IMR-90 (cell line): Measurements from ENCODE around the gene KTN1. TPM values are rescaled to one million over a fixed set of nuclear protein-coding genes. Genes with fewer than 3 reads are reported as not detected.

ENCODE experiments used
- ATAC-seq: fragments of 200-7000 bp; cut with Tn5 transposase; 2 replicates; pipeline ENCODE4 v1.9.1; 2020; ENCODE audit warnings: low read depth, mild to moderate bottlenecking, moderate library complexity
- BruUV-seq: library from RNA; stranded (reverse); fragments of 400-500 nt; replicated peaks from 2 replicates; lab custom pipeline; 2021; lab: Mats Ljungman, UMichigan
- CTCF ChIA-PET: fragments of 300-600 bp; formaldehyde crosslinking; extraction: SDS; loops from one replicate; lab custom pipeline; 2021; ENCODE audit warnings: antibody characterized with exemption; lab: Yijun Ruan, JAX
- POLR2A ChIA-PET: fragments of 300-600 bp; sonication (Branson Sonifier 250); formaldehyde crosslinking; loops from one replicate; lab custom pipeline; 2022; ENCODE audit warnings: antibody characterized with exemption; ENCODE audit not compliant: unreplicated experiment; lab: Charles Lee
- DNase-seq: peaks from one replicate; pipeline ENCODE4 v3.0.0; 2013
- H2AFZ ChIP-seq: replicated peaks from 2 replicates; pipeline ENCODE3; 2013; ENCODE audit warnings: low read length, mild to moderate bottlenecking; ENCODE audit not compliant: poor library complexity
- H2AK5ac ChIP-seq: 2 replicates; pipeline ENCODE4 v1.6.1; 2013; ENCODE audit warnings: low read depth, low read length, inconsistent platforms
- H2AK9ac ChIP-seq: replicated peaks from 2 replicates; pipeline ENCODE3; 2013; ENCODE audit warnings: mild to moderate bottlenecking, low read depth, low read length, moderate library complexity; ENCODE audit not compliant: poor library complexity
- H2BK120ac ChIP-seq: 2 replicates; pipeline ENCODE4 v1.6.1; 2013; ENCODE audit warnings: low read depth, low read length, inconsistent platforms
- H2BK15ac ChIP-seq: 3 replicates; pipeline ENCODE4 v1.6.1; 2013; ENCODE audit warnings: low read depth, low read length, inconsistent platforms
- H2BK20ac ChIP-seq: 2 replicates; pipeline ENCODE4 v1.6.1; 2013; ENCODE audit warnings: low read depth, mild to moderate bottlenecking, inconsistent platforms, low read length, moderate library complexity
- H2BK5ac ChIP-seq: 2 replicates; pipeline ENCODE4 v1.6.1; 2013; ENCODE audit warnings: mild to moderate bottlenecking, low read depth, low read length, inconsistent platforms; ENCODE audit not compliant: poor library complexity, severe bottlenecking
- H3K14ac ChIP-seq: replicated peaks from 2 replicates; pipeline ENCODE4 v1.6.1; 2013; ENCODE audit warnings: low read depth, low read length, inconsistent platforms
- H3K18ac ChIP-seq: 2 replicates; pipeline ENCODE4 v1.6.1; 2013; ENCODE audit warnings: low read depth, low read length, control low read depth
- H3K23ac ChIP-seq: 2 replicates; pipeline ENCODE4 v1.6.1; 2013; ENCODE audit warnings: low read depth, low read length, inconsistent platforms
- H3K27ac ChIP-seq: 2 replicates; pipeline ENCODE4 v1.5.1; 2013; ENCODE audit warnings: mild to moderate bottlenecking, control low read depth, low read length; ENCODE audit not compliant: insufficient read depth
- H3K27me3 ChIP-seq: 2 replicates; pipeline ENCODE4 v1.6.1; 2013; ENCODE audit warnings: low read length; ENCODE audit not compliant: control insufficient read depth, insufficient read depth
- H3K36me3 ChIP-seq: 2 replicates; pipeline ENCODE4 v1.6.1; 2013; ENCODE audit warnings: low read length, mixed read lengths; ENCODE audit not compliant: control insufficient read depth, insufficient read depth
- H3K4ac ChIP-seq: 2 replicates; pipeline ENCODE4 v1.6.1; 2013; ENCODE audit warnings: low read depth, low read length, inconsistent platforms
- H3K4me1 ChIP-seq: 2 replicates; pipeline ENCODE4 v1.6.1; 2013; ENCODE audit warnings: low read length, mixed read lengths; ENCODE audit not compliant: control insufficient read depth, insufficient read depth
- H3K4me2 ChIP-seq: 2 replicates; pipeline ENCODE4 v1.6.1; 2013; ENCODE audit warnings: low read depth, mild to moderate bottlenecking, control low read depth, low read length, moderate library complexity
- H3K4me3 ChIP-seq: 2 replicates; pipeline ENCODE4 v1.5.1; 2013; ENCODE audit warnings: low read depth, mild to moderate bottlenecking, control low read depth, low read length, moderate library complexity; ENCODE audit not compliant: insufficient read depth
- H3K56ac ChIP-seq: 2 replicates; pipeline ENCODE4 v1.6.1; 2013; ENCODE audit warnings: low read length, inconsistent platforms; ENCODE audit not compliant: insufficient read depth; ENCODE audit errors: extremely low read depth
- H3K79me1 ChIP-seq, 2 experiments: 2 replicates each; pipeline ENCODE4 v1.6.1; 2013; ENCODE audit warnings: low read length in 2 of 2, inconsistent platforms in 1 of 2, low read depth in 1 of 2
- H3K9ac ChIP-seq: 2 replicates; pipeline ENCODE4 v1.6.1; 2013; ENCODE audit warnings: low read depth, low read length, control low read depth
- H3K9me1 ChIP-seq: 2 replicates; pipeline ENCODE4 v1.6.1; 2013; ENCODE audit warnings: low read length, inconsistent platforms; ENCODE audit not compliant: insufficient read depth
- H3K9me3 ChIP-seq: 2 replicates; pipeline ENCODE4 v1.6.1; 2013; ENCODE audit warnings: low read length; ENCODE audit not compliant: control insufficient read depth, insufficient read depth
- H4K20me1 ChIP-seq: 2 replicates; pipeline ENCODE4 v1.6.1; 2013; ENCODE audit warnings: low read length, inconsistent platforms; ENCODE audit not compliant: insufficient read depth
- H4K5ac ChIP-seq: 2 replicates; pipeline ENCODE4 v1.6.1; 2013; ENCODE audit warnings: mild to moderate bottlenecking, low read depth, low read length, control low read depth
- H4K8ac ChIP-seq, 2 experiments: 2 replicates each; pipeline ENCODE4 v1.6.1; 2013; ENCODE audit warnings: low read depth in 2 of 2, low read length in 2 of 2, control low read depth in 1 of 2, inconsistent platforms in 1 of 2
- H4K91ac ChIP-seq: 2 replicates; pipeline ENCODE4 v1.6.1; 2013; ENCODE audit warnings: low read depth, low read length, inconsistent platforms; ENCODE audit not compliant: insufficient read depth
- BHLHE40 ChIP-seq: fragments of 150-350 bp; IDR thresholded peaks from 2 replicates; pipeline ENCODE4 v1.6.1; 2016; ENCODE audit warnings: mild to moderate bottlenecking, low read depth, low read length
- CTCF ChIP-seq: conservative IDR thresholded peaks from 2 replicates; pipeline ENCODE4 v1.5.1; 2012; ENCODE audit warnings: mild to moderate bottlenecking, low read depth, low read length, improper control_type of control experiment
- MAZ ChIP-seq: IDR thresholded peaks from 2 replicates; pipeline ENCODE4 v1.6.1; 2012; ENCODE audit warnings: low read depth, mild to moderate bottlenecking, low read length, improper control_type of control experiment, moderate library complexity, borderline replicate concordance
- MXI1 ChIP-seq: IDR thresholded peaks from 2 replicates; pipeline ENCODE4 v1.6.1; 2012; ENCODE audit warnings: low read depth, mild to moderate bottlenecking, low read length, moderate library complexity, borderline replicate concordance
- POLR2A ChIP-seq: IDR thresholded peaks from 2 replicates; pipeline ENCODE4 v1.6.1; 2012; ENCODE audit warnings: mild to moderate bottlenecking, low read depth, low read length
- RAD21 ChIP-seq: IDR thresholded peaks from 2 replicates; pipeline ENCODE4 v1.6.1; 2012; ENCODE audit warnings: low read length, improper control_type of control experiment
- RCOR1 ChIP-seq: IDR thresholded peaks from 2 replicates; pipeline ENCODE4 v1.6.1; 2012; ENCODE audit warnings: mild to moderate bottlenecking, low read length, improper control_type of control experiment; ENCODE audit not compliant: insufficient replicate concordance
- WGBS, 2 experiments: methylation state at CpG; one replicate each; pipeline versions ENCODE4 v1.1.5 to v1.1.7; 2013; ENCODE audit warnings: missing lambda C conversion rate in 2 of 2; ENCODE audit not compliant: insufficient read length in 1 of 2; ENCODE audit errors: extremely low coverage in 2 of 2; 5-methylcytosine and 5-hydroxymethylcytosine counted together
- dilution Hi-C: fragments of 300-500 bp; cut with HindIII; formaldehyde crosslinking; loops from one replicate; pipeline ENCODE4 v1.14.3; 2018; ENCODE audit warnings: low sequenced_read_pairs; ENCODE audit not compliant: unreplicated experiment
- in situ Hi-C: fragments of 300-500 bp; cut with MboI; formaldehyde crosslinking; loops from 3 replicates; pipeline ENCODE4 v1.14.3; 2019; ENCODE audit warnings: low sequenced_read_pairs, inconsistent platforms, mixed read lengths
- intact Hi-C: fragments of 100-400 bp; cut with micrococcal nuclease; formaldehyde crosslinking; loops from 2 replicates; pipeline ENCODE4 v1.10.0; 2022
- polyA plus RNA-seq, 3 experiments: library from polyadenylated mRNA; depleted of rRNA; stranded (reverse); fragments of >200 nt; gene quantifications; 2 replicates each; pipeline ENCODE4 v1.2.3, GENCODE V29; 2012; ENCODE audit warnings: low replicate concordance in 1 of 3
- total RNA-seq: library from RNA; depleted of rRNA; stranded (reverse); fragments of >200 nt; gene quantifications from 2 replicates; pipeline ENCODE4 v1.2.3, GENCODE V29; 2012

KTN1 gene
- total and polyA plus RNA-seq, 2 of the 4 experiments (the other 2 are of a cell fraction) = 42.1 to 57.2 TPM

- no peaks in the 10 kb centered on the region for H4K20me1 ChIP-seq
- 60% methylated on average over 1 of the region's 4 CpGs; no CpG with 5 or more reads in 1 of the 2 experiments for WGBS, 2 experiments
- H2BK5ac ChIP-seq = no peak overlapping the region
- ATAC-seq (no peak), DNase-seq (no peak)
- dilution Hi-C loops (no loop called here), in situ Hi-C loops (no loop called here), intact Hi-C loops (no loop called here)
- no peak overlapping the region for H3K4me2 ChIP-seq
- peaks cover 2% of the 10 kb centered on the region; the same call in 1 of the 2 replicates for H3K4me1 ChIP-seq
- H2AK5ac ChIP-seq = no peak overlapping the region
- H2AK9ac ChIP-seq = no peak overlapping the region
- H2BK120ac ChIP-seq = no peak overlapping the region
- no peak overlapping the region for H3K23ac ChIP-seq
- H3K14ac ChIP-seq = no peak overlapping the region
- peaks cover 5% of the 10 kb centered on the region; the same call in 1 of the 2 replicates for H3K36me3 ChIP-seq
- no peak overlapping the region for H2AFZ ChIP-seq
- no peaks in the 10 kb centered on the region for H3K27me3 ChIP-seq
- no peaks in the 10 kb centered on the region for H3K79me1 ChIP-seq
- H4K91ac ChIP-seq = no peak overlapping the region
- no peak overlapping the region for H4K5ac ChIP-seq
- no peaks in the 10 kb centered on the region for H3K9me1 ChIP-seq
- H3K56ac ChIP-seq = no peak overlapping the region
- no peak overlapping the region for H2BK15ac ChIP-seq
- no peak for TF ChIP-seq POLR2A
- TF ChIP-seq CTCF = no peak
- no peak for TF ChIP-seq MXI1
- no peak for TF ChIP-seq BHLHE40
- no peak for TF ChIP-seq RAD21
- no peak for TF ChIP-seq MAZ
- TF ChIP-seq RCOR1 = no peak
- H3K9me3 ChIP-seq = no peaks in the 10 kb centered on the region
- H3K18ac ChIP-seq = no peak overlapping the region
- H3K27ac ChIP-seq = no peak overlapping the region
- no TSS peak for BruUV-seq
- ChIA-PET POLR2A (no interaction called here), CTCF (interaction anchor here (1.1 kb wide), 1 partner anchor 789 kb away, joined by 3 read pairs; no protein-coding TSS in a partner anchor)
- H4K8ac ChIP-seq = no peak overlapping the region
- H3K9ac ChIP-seq = no peak overlapping the region
- H3K4ac ChIP-seq = no peak overlapping the region
- H3K4me3 ChIP-seq = no peak overlapping the region
- no peak overlapping the region for H2BK20ac ChIP-seq
Observed at GRCh38 chr14:55698051-55698450, 118.0 kb downstream of the KTN1 start.
